Measurements from ENCODE around the gene TP53RK. TPM values are rescaled to one million over a fixed set of nuclear protein-coding genes. Genes with fewer than 3 reads are reported as not detected.
A peak's percentile ranks its signal among the peaks of the same experiment; 100 is the strongest.

The TP53RK gene
- 9.6 TPM for total RNA-seq

GRCh38 chr20:46689082-46689753 is at the start of gene TP53RK:
Gene TP53RK, minus strand, starts transcription at chr20:46689444. Its CDS starts 30 bp downstream, at chr20:46689414.
- peak; percentile 100 for DNase-seq (ENCODE audit: low spot score)

- DNase-seq (ENCODE audit: low spot score), result no peak
These were observed 46.2 kb upstream of the TP53RK start for GRCh38 chr20:46735436-46735835.

GRCh38 chr20:46731770-46732169 is 42.5 kb upstream of the TP53RK start:
- no peak for DNase-seq (ENCODE audit: low spot score)

- DNase-seq (ENCODE audit: low spot score), result no peak
These were observed 36.2 kb upstream of the TP53RK start for GRCh38 chr20:46725186-46726165.

GRCh38 chr20:46724343-46724959 is 35.2 kb upstream of the TP53RK start:
- DNase-seq (ENCODE audit: low spot score), result no peak

- DNase-seq (ENCODE audit: low spot score), result no peak
These were observed 33.8 kb upstream of the TP53RK start for GRCh38 chr20:46723039-46723438.

- no peak for DNase-seq (ENCODE audit: low spot score)
These were observed 33.2 kb upstream of the TP53RK start for GRCh38 chr20:46722450-46722849.

GRCh38 chr20:46721476-46721875 is 32.2 kb upstream of the TP53RK start:
- no peak for DNase-seq (ENCODE audit: low spot score)

- DNase-seq (ENCODE audit: low spot score), result no peak
These were observed 31.7 kb upstream of the TP53RK start for GRCh38 chr20:46720776-46721425.

GRCh38 chr20:46720019-46720418 is 30.8 kb upstream of the TP53RK start:
- DNase-seq (ENCODE audit: low spot score), result no peak

- no peak for DNase-seq (ENCODE audit: low spot score)
These were observed 28.7 kb upstream of the TP53RK start for GRCh38 chr20:46717818-46718541.

- peak; percentile 28 for DNase-seq (ENCODE audit: low spot score)
These were observed 26.1 kb upstream of the TP53RK start for GRCh38 chr20:46715292-46715756.

GRCh38 chr20:46713957-46714834 is 25.0 kb upstream of the TP53RK start:
- no peak for DNase-seq (ENCODE audit: low spot score)

GRCh38 chr20:46712056-46712636 is 22.9 kb upstream of the TP53RK start:
- no peak for DNase-seq (ENCODE audit: low spot score)

- DNase-seq (ENCODE audit: low spot score), result no peak
These were observed 21.1 kb upstream of the TP53RK start for GRCh38 chr20:46710153-46710913.

- DNase-seq (ENCODE audit: low spot score), result peak; percentile 31
These were observed 20.4 kb upstream of the TP53RK start, which contains the start of gene SLC2A10 for GRCh38 chr20:46709459-46710152. Gene SLC2A10, plus strand, starts transcription at chr20:46709649. Its CDS starts 88 bp downstream, at chr20:46709737.

- DNase-seq (ENCODE audit: low spot score), result no peak
These were observed 19.8 kb upstream of the TP53RK start for GRCh38 chr20:46709055-46709458.
